ENCODE measurements around the gene CIB2. TPM values are rescaled to one million over a fixed set of nuclear protein-coding genes. Genes with fewer than 3 reads are reported as not detected.

The CIB2 gene
- total RNA-seq, 4 donors from 2014 or later = 11.4 to 18.3 (median 15.9) TPM

DNA sequence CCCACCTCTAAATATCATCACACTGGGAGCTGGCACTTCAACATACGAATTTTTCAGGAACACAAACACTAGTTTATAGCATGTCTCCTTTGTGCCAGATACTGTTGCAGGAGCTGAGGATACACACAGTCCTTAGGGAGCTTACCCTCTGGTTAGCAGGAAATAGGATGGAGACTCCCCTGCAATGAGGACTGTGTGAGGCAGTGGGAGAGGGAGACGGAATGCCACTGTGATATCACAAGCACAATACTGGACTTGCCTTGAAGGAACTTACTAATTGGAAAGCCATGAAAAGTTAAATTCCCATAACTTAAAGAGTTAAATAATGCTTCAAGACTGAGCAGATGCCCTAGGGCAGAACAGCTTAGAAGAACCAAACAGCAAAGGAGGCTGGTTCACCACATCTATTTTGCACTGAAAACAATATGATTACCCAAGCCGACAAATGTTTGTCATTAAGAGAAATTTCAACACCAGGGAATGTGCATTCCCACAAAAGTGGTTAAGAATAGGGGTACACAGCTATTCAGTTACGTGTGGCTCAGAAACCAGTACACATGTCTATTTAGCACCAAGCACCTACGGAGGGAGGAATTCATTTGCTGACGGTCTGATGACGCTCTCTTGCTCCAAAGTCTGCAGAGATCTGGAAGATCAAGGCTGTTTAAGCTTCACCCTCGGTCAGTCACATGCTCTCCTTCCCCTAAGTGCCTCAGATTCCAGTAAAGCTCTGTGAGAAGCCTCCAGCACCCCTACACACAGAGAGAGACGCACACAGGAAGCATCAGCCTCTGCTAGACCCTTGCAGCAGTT lies 59.0 kb downstream of the CIB2 start:
- no peak for TF ChIP-seq POLR2A (IDR thresholded peaks at IDR 0.05; ENCODE audit: low read depth)
- TF ChIP-seq POLR2AphosphoS5 (IDR thresholded peaks at IDR 0.05) = peak; percentile 19 to 64
- TF ChIP-seq, protein P1, sequence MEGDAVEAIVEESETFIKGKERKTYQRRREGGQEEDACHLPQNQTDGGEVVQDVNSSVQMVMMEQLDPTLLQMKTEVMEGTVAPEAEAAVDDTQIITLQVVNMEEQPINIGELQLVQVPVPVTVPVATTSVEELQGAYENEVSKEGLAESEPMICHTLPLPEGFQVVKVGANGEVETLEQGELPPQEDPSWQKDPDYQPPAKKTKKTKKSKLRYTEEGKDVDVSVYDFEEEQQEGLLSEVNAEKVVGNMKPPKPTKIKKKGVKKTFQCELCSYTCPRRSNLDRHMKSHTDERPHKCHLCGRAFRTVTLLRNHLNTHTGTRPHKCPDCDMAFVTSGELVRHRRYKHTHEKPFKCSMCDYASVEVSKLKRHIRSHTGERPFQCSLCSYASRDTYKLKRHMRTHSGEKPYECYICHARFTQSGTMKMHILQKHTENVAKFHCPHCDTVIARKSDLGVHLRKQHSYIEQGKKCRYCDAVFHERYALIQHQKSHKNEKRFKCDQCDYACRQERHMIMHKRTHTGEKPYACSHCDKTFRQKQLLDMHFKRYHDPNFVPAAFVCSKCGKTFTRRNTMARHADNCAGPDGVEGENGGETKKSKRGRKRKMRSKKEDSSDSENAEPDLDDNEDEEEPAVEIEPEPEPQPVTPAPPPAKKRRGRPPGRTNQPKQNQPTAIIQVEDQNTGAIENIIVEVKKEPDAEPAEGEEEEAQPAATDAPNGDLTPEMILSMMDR (IDR thresholded peaks at IDR 0.05) = no peak
- no peak for TF ChIP-seq EP300 (IDR thresholded peaks at IDR 0.05)
- peak overlapping the region; percentile 52 to 72 (median 57) for H3K27ac ChIP-seq (replicated peaks in 1 of 4)
- peak overlapping the region; percentile 0 to 25 (median 8) for H3K4me3 ChIP-seq
- no peaks in the 10 kb centered on the region for H3K27me3 ChIP-seq
- no peak for DNase-seq (ENCODE audit: extremely low spot score)
- no peaks in the 10 kb centered on the region for H3K9me3 ChIP-seq
- WGBS = 55% methylated on average over 9 of the region's 9 CpGs
- intact Hi-C loops (cut with DNase I) = no loop called here
- no peaks in the 10 kb centered on the region for H3K36me3 ChIP-seq
- H3K4me1 ChIP-seq = peaks cover 70 to 97% (median 91%) of the 10 kb centered on the region in 4 donors

DNA sequence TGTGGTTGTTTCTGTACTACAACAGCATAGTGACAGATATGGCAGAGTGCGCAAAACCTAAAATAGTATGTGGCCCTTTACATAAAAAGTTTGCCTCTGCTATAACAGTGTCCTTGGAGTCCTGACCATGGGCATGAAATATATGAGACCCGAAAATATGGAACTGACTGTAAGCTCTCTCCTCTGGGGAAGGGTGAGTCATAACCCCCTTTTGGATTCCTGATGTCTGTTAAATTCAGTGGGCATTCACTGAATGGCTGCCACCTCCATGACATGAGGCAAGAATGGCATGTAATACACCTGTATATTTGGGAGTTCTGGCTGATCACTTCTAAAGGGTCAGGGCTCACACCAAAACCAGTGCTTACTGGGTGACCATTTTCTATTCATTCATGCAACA lies 59.9 kb downstream of the CIB2 start:
- Histone ChIP-seq H3K4me1 (peaks cover 79 to 99% (median 93%) of the 10 kb centered on the region in 4 donors), H3K27me3 (no peaks in the 10 kb centered on the region), H3K36me3 (no peaks in the 10 kb centered on the region), H3K9me3 (no peaks in the 10 kb centered on the region), H3K27ac (replicated peaks in 1 of 4) (peak overlapping the region in 3 of 4 donors; percentile 52 to 72 (median 52)), H3K4me3 (no peak overlapping the region)
- DNase-seq (ENCODE audit: extremely low spot score) = no peak
- WGBS = 75% methylated on average over 2 of the region's 2 CpGs
- TF ChIP-seq, protein P1 (IDR thresholded peaks at IDR 0.05) = no peak
- TF ChIP-seq POLR2AphosphoS5 (IDR thresholded peaks at IDR 0.05) (no peak), POLR2A (IDR thresholded peaks at IDR 0.05; ENCODE audit: low read depth) (no peak)
- intact Hi-C loops (cut with DNase I) = no loop called here

DNA sequence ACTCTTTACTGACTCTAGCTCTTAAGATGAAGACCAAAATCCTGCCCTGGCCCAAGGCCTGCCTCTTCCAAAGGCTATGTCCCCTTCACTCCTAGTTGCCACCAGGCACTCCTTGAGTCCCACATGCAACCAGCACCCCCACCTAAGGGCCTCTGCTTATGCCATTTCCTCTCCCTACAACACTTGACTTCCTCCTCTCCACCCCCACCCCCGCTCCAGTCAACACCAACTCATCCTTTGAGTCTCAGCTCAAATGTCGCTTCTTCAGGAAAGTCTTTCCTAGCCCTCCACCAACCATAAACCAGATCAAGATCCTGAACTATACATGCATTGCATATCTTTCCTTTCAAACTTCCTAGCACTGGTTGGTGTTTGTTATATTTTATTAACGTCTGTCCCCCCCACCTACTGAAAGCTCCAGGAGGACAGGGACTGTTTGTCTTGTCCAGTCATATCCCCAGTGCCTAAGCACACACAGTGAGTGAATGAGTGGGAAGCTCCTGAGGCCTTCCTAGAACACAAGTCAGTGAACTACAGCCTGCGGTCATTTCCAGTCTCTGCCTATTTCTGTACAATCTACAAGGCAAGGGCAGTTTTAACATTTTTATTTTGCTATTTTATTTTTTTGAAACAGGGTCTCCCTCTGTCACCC lies 61.1 kb downstream of the CIB2 start:
- intact Hi-C loops (cut with DNase I) = no loop called here
- H3K4me1 ChIP-seq = peaks cover 86 to 99% (median 93%) of the 10 kb centered on the region in 4 donors
- TF ChIP-seq, protein P1 (IDR thresholded peaks at IDR 0.05) = no peak
- TF ChIP-seq EP300 (IDR thresholded peaks at IDR 0.05) (no peak), POLR2AphosphoS5 (IDR thresholded peaks at IDR 0.05) (no peak), POLR2A (IDR thresholded peaks at IDR 0.05; ENCODE audit: low read depth) (no peak)
- WGBS = 72% methylated on average over 4 of the region's 4 CpGs
- H3K27ac ChIP-seq (replicated peaks in 1 of 4) = peak overlapping the region; percentile 59 to 85 (median 74)
- no peaks in the 10 kb centered on the region for H3K36me3 ChIP-seq
- no peaks in the 10 kb centered on the region for H3K9me3 ChIP-seq
- no peak for DNase-seq (ENCODE audit: extremely low spot score)
- no peaks in the 10 kb centered on the region for H3K27me3 ChIP-seq
- H3K4me3 ChIP-seq = no peak overlapping the region

DNA sequence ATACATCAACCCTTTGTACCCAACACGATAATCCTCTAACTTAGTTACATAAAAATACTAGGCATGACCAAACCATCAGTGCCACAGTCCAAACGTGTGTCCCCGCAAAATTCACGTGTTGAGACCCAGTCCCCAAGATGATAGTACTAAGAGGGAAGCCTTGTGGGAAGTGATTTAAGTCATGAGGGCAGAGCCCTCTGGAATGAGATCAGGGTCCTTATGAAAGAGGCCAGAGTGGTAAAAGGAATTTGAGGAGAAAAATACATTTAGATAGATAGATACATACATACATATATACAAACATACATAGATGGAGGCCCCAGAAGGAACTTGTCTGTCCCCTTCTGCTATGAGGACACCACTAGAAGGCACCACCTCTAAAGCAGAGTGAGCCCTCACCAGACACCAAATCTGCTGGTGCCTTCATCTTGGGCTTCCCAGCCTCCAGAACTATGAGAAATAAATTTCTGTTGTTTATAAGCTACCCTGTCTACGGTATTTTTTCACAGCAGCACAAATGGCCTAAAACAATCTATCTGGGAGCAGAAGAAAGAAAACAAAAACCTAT lies 61.7 kb downstream of the CIB2 start:
- H3K36me3 ChIP-seq = no peaks in the 10 kb centered on the region
- H3K9me3 ChIP-seq = no peaks in the 10 kb centered on the region
- intact Hi-C loops (cut with DNase I) = no loop called here
- TF ChIP-seq POLR2AphosphoS5 (IDR thresholded peaks at IDR 0.05) (no peak), EP300 (IDR thresholded peaks at IDR 0.05) (no peak), POLR2A (IDR thresholded peaks at IDR 0.05; ENCODE audit: low read depth) (no peak)
- 71% methylated on average over 5 of the region's 5 CpGs for WGBS
- peak overlapping the region; percentile 59 to 85 (median 74) for H3K27ac ChIP-seq (replicated peaks in 1 of 4)
- H3K27me3 ChIP-seq = no peaks in the 10 kb centered on the region
- H3K4me1 ChIP-seq = peaks cover 89 to 99% (median 94%) of the 10 kb centered on the region in 4 donors
- no peak overlapping the region for H3K4me3 ChIP-seq
- no peak for DNase-seq (ENCODE audit: extremely low spot score)

DNA sequence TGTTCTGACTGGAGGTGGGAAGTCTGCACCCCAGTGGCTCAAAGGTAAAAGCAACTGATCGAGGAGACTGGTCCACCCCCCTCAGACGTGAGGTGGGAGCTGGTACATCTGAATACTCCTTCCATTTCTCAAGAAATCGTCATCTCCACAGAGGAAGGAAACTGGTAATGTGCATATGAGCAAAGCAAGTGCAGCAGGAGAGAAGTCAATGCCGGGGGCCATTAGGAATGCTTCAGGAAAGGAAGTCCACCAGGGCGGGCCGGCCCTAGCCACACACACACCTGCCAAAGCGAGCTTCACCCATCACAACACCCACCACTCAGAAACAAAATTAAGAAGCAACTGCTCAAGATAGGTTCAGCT lies 62.2 kb downstream of the CIB2 start:
- DNase-seq (ENCODE audit: extremely low spot score) = no peak
- H3K27ac ChIP-seq (replicated peaks in 1 of 4) = peak overlapping the region; percentile 59 to 85 (median 74)
- peaks cover 94 to 99% (median 97%) of the 10 kb centered on the region in 4 donors for H3K4me1 ChIP-seq
- TF ChIP-seq EP300 (IDR thresholded peaks at IDR 0.05) (no peak), POLR2AphosphoS5 (IDR thresholded peaks at IDR 0.05) (no peak)
- intact Hi-C loops (cut with DNase I) = no loop called here
- 66% methylated on average over 7 of the region's 7 CpGs for WGBS
- no peak overlapping the region for H3K4me3 ChIP-seq
- H3K9me3 ChIP-seq = no peaks in the 10 kb centered on the region
- no peaks in the 10 kb centered on the region for H3K36me3 ChIP-seq
- H3K27me3 ChIP-seq = no peaks in the 10 kb centered on the region

Data from esophagus muscularis mucosa (tissue), 4 donors.